ENCODE data around the gene FOXN3. TPM values are rescaled to one million over a fixed set of nuclear protein-coding genes. Genes with fewer than 3 reads are reported as not detected.

The FOXN3 gene
- 18.8 and 40.7 TPM in 2 replicates for total RNA-seq

- no peak for DNase-seq (ENCODE audit: extremely low read depth, low read depth, low spot score)
Measured at GRCh38 chr14:89417091-89417464, at the start of gene FOXN3. TSS of gene FOXN3 (minus strand) at chr14:89417233. CDS start at chr14:89412476, 4,757 bp downstream.

- DNase-seq (ENCODE audit: extremely low read depth, low read depth, low spot score), result no peak
Measured at GRCh38 chr14:89466484-89466883, 49.5 kb upstream of the FOXN3 start.

GRCh38 chr14:89465876-89466275 is 48.8 kb upstream of the FOXN3 start:
- DNase-seq (ENCODE audit: extremely low read depth, low read depth, low spot score), result no peak

- DNase-seq (ENCODE audit: extremely low read depth, low read depth, low spot score), result no peak
Measured at GRCh38 chr14:89461256-89461655, 44.2 kb upstream of the FOXN3 start.

- no peak for DNase-seq (ENCODE audit: extremely low read depth, low read depth, low spot score)
Measured at GRCh38 chr14:89458713-89459420, 41.8 kb upstream of the FOXN3 start.

GRCh38 chr14:89457007-89457406 is 40.0 kb upstream of the FOXN3 start:
- no peak for DNase-seq (ENCODE audit: extremely low read depth, low read depth, low spot score)

GRCh38 chr14:89455412-89455811 is 38.4 kb upstream of the FOXN3 start:
- DNase-seq (ENCODE audit: extremely low read depth, low read depth, low spot score), result no peak

- no peak for DNase-seq (ENCODE audit: extremely low read depth, low read depth, low spot score)
Measured at GRCh38 chr14:89454996-89455395, 38.0 kb upstream of the FOXN3 start.

- DNase-seq (ENCODE audit: extremely low read depth, low read depth, low spot score), result no peak
Measured at GRCh38 chr14:89452281-89452680, 35.2 kb upstream of the FOXN3 start.

- DNase-seq (ENCODE audit: extremely low read depth, low read depth, low spot score), result no peak
Measured at GRCh38 chr14:89451229-89451628, 34.2 kb upstream of the FOXN3 start.

- no peak for DNase-seq (ENCODE audit: extremely low read depth, low read depth, low spot score)
Measured at GRCh38 chr14:89447182-89447944, 30.3 kb upstream of the FOXN3 start.

- DNase-seq (ENCODE audit: extremely low read depth, low read depth, low spot score), result no peak
Measured at GRCh38 chr14:89445273-89445973, 28.4 kb upstream of the FOXN3 start.

GRCh38 chr14:89444516-89445125 is 27.6 kb upstream of the FOXN3 start:
- DNase-seq (ENCODE audit: extremely low read depth, low read depth, low spot score), result no peak

- no peak for DNase-seq (ENCODE audit: extremely low read depth, low read depth, low spot score)
Measured at GRCh38 chr14:89444044-89444443, 27.0 kb upstream of the FOXN3 start.

GRCh38 chr14:89443042-89443629 is 26.1 kb upstream of the FOXN3 start:
- DNase-seq (ENCODE audit: extremely low read depth, low read depth, low spot score), result no peak

- no peak for DNase-seq (ENCODE audit: extremely low read depth, low read depth, low spot score)
Measured at GRCh38 chr14:89442280-89442679, 25.2 kb upstream of the FOXN3 start.

GRCh38 chr14:89440986-89441909 is 24.2 kb upstream of the FOXN3 start:
- DNase-seq (ENCODE audit: extremely low read depth, low read depth, low spot score), result no peak

GRCh38 chr14:89435892-89436656 is 19.0 kb upstream of the FOXN3 start:
- DNase-seq (ENCODE audit: extremely low read depth, low read depth, low spot score), result no peak

GRCh38 chr14:89435492-89435891 is 18.5 kb upstream of the FOXN3 start:
- no peak for DNase-seq (ENCODE audit: extremely low read depth, low read depth, low spot score)
